Mesothelial cell of epicardium (in vitro differentiated cells): ENCODE results near the gene IGSF3. TPM values are rescaled to one million over a fixed set of nuclear protein-coding genes. Genes with fewer than 3 reads are reported as not detected.

ENCODE experiments used
- DNase-seq, 2 experiments: peaks; one replicate each; pipeline ENCODE4 v3.0.0; 2021; ENCODE audit warnings: low spot score in 2 of 2; ENCODE audit not compliant: unreplicated experiment in 2 of 2
- H3K27ac Mint-ChIP-seq: 2 replicates; pipeline ENCODE4 v1.8.0; 2021; ENCODE audit warnings: mixed read lengths
- H3K27me3 Mint-ChIP-seq: 2 replicates; pipeline ENCODE4 v1.8.0; 2021; ENCODE audit warnings: low read depth, mixed read lengths
- H3K36me3 Mint-ChIP-seq: 2 replicates; pipeline ENCODE4 v1.8.0; 2021; ENCODE audit warnings: mixed read lengths
- H3K4me1 Mint-ChIP-seq: 2 replicates; pipeline ENCODE4 v1.8.0; 2021; ENCODE audit warnings: mixed read lengths
- H3K4me3 Mint-ChIP-seq: 2 replicates; pipeline ENCODE4 v1.8.0; 2021; ENCODE audit warnings: mild to moderate bottlenecking, moderate library complexity, mixed read lengths
- H3K9me3 Mint-ChIP-seq: 2 replicates; pipeline ENCODE4 v1.8.0; 2021; ENCODE audit warnings: mixed read lengths
- total RNA-seq: library from RNA; stranded (reverse); gene quantifications from 3 replicates; pipeline ENCODE4 v1.2.1, GENCODE V29; 2021
- TF ChIP-seq, protein P1 (sequence below): fragments of 200-600 bp; sonication (generic); IDR thresholded peaks from one replicate; pipeline ENCODE4 v1.5.0; 2021; ENCODE audit warnings: antibody characterized with exemption; ENCODE audit not compliant: unreplicated experiment

The IGSF3 gene
- 59.2 to 60.1 TPM (median 59.4 TPM) in 3 replicates for total RNA-seq

DNA sequence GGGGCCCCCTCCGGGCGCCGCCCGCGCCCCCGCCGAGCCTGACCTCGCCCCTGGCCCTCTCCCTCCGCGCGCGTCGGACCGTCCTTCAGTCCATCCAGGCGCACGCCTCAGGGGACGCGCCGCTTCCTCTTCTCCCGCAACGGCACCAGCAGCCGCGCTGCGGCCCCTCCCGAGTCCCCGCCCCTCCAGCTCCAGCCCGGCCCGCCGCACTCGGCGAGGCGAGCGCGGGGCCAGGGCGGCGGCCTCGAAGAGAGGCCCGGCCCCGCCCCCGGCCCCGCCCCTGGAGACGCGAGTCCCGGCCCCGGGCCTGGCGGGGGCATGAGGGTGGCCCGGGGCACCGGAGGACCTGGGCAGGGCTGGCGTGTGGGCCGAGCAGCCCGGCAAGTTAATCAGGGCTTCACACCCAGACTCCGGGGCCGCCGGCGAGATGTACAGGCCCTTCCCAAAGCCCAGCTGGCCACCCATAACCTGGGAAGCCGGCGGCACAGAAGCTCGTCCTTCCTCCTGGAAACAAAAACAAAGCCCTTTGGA is at the start of gene IGSF3:
IGSF3 (minus strand) TSS at position 159 of the 531 bp plus-strand sequence. CDS start 1,407 bp downstream, outside the sequence.
- peak; percentile 52 to 71 for DNase-seq
- peaks cover 3% of the 10 kb centered on the region for H3K27me3 Mint-ChIP-seq
- peaks cover 38% of the 10 kb centered on the region for H3K4me1 Mint-ChIP-seq
- peaks cover 4% of the 10 kb centered on the region for H3K36me3 Mint-ChIP-seq
- no peaks in the 10 kb centered on the region for H3K9me3 Mint-ChIP-seq
- TF ChIP-seq, protein P1, sequence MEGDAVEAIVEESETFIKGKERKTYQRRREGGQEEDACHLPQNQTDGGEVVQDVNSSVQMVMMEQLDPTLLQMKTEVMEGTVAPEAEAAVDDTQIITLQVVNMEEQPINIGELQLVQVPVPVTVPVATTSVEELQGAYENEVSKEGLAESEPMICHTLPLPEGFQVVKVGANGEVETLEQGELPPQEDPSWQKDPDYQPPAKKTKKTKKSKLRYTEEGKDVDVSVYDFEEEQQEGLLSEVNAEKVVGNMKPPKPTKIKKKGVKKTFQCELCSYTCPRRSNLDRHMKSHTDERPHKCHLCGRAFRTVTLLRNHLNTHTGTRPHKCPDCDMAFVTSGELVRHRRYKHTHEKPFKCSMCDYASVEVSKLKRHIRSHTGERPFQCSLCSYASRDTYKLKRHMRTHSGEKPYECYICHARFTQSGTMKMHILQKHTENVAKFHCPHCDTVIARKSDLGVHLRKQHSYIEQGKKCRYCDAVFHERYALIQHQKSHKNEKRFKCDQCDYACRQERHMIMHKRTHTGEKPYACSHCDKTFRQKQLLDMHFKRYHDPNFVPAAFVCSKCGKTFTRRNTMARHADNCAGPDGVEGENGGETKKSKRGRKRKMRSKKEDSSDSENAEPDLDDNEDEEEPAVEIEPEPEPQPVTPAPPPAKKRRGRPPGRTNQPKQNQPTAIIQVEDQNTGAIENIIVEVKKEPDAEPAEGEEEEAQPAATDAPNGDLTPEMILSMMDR = no peak
- peak within 1 kb of the TSS; percentile 82 for H3K4me3 Mint-ChIP-seq
- peak within 1 kb of the TSS; percentile 40 for H3K27ac Mint-ChIP-seq

- no peak for DNase-seq
- no peak overlapping the region for H3K4me3 Mint-ChIP-seq
- H3K27me3 Mint-ChIP-seq = no peaks in the 10 kb centered on the region
- no peak overlapping the region for H3K27ac Mint-ChIP-seq
- H3K4me1 Mint-ChIP-seq = peaks cover 8% of the 10 kb centered on the region
- TF ChIP-seq, protein P1 = no peak
- H3K36me3 Mint-ChIP-seq = no peaks in the 10 kb centered on the region
- peaks cover 14% of the 10 kb centered on the region for H3K9me3 Mint-ChIP-seq
These were observed 49.8 kb upstream of the IGSF3 start for GRCh38 chr1:116717318-116717717.

DNA sequence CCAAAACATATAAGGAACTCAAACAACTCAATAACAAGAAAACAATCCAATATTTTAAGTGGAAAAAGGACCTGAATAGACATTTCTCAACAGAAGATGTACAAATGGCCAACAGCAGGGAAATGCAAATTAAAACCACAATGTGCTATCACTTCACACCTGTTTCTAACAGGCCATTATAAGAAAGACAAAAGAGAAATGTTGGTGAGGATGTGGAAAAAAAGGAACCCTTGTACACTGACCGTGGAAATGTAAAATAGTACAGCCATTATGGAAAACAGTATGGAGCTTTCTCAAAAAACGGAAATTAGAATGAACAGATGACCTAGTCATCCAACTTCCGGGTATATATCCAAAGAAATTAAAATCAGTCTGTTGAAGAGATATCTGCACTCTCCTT is 48.9 kb upstream of the IGSF3 start:
- no peak for DNase-seq
- TF ChIP-seq, protein P1 = no peak
- H3K36me3 Mint-ChIP-seq = no peaks in the 10 kb centered on the region
- peaks cover 14% of the 10 kb centered on the region for H3K4me1 Mint-ChIP-seq
- no peak overlapping the region for H3K27ac Mint-ChIP-seq
- H3K9me3 Mint-ChIP-seq = peaks cover 14% of the 10 kb centered on the region
- H3K4me3 Mint-ChIP-seq = no peak overlapping the region
- H3K27me3 Mint-ChIP-seq = no peaks in the 10 kb centered on the region

GRCh38 chr1:116713474-116713873 is 45.9 kb upstream of the IGSF3 start:
- Mint-ChIP-seq H3K4me1 (peaks cover 26% of the 10 kb centered on the region), H3K9me3 (peaks cover 10% of the 10 kb centered on the region), H3K27ac (no peak overlapping the region), H3K36me3 (no peaks in the 10 kb centered on the region), H3K27me3 (no peaks in the 10 kb centered on the region), H3K4me3 (no peak overlapping the region)
- TF ChIP-seq, protein P1 = no peak
- no peak for DNase-seq

GRCh38 chr1:116712510-116712909 is 45.0 kb upstream of the IGSF3 start:
- Mint-ChIP-seq H3K36me3 (no peaks in the 10 kb centered on the region), H3K27me3 (no peaks in the 10 kb centered on the region), H3K27ac (no peak overlapping the region), H3K4me3 (no peak overlapping the region), H3K9me3 (peaks cover 10% of the 10 kb centered on the region), H3K4me1 (peaks cover 36% of the 10 kb centered on the region)
- DNase-seq = no peak
- TF ChIP-seq, protein P1 = no peak
